Measurements from ENCODE around the gene MAST4.

GRCh38 chr5:67163863-67164595 lies 567.8 kb downstream of the MAST4 start:
- no peak for TF ChIP-seq EZH2 (IDR thresholded peaks at IDR 0.05; ENCODE audit: low read length)
- no peak for TF ChIP-seq CTCF (optimal IDR thresholded peaks at IDR 0.05 in 1 of 3, IDR thresholded peaks at IDR 0.05 in 1 of 3, conservative IDR thresholded peaks at IDR 0.05 in 1 of 3; ENCODE audit: extremely low read depth in 1 of 3, insufficient read depth in 2 of 3, low read length in 3 of 3)

Data from keratinocyte (primary cell).